Urothelium cell line (cell line): Measurements from ENCODE around the gene PDPN.

Experiments
- DNase-seq: peaks from one replicate; pipeline ENCODE4 v3.0.0; 2011; ENCODE audit warnings: low spot score, mixed read lengths
- FAIRE-seq: peaks from 2 replicates; lab custom pipeline; 2011; peaks lifted over from hg19 to GRCh38; lab: Jason Lieb, UNC

The PDPN gene

DNA sequence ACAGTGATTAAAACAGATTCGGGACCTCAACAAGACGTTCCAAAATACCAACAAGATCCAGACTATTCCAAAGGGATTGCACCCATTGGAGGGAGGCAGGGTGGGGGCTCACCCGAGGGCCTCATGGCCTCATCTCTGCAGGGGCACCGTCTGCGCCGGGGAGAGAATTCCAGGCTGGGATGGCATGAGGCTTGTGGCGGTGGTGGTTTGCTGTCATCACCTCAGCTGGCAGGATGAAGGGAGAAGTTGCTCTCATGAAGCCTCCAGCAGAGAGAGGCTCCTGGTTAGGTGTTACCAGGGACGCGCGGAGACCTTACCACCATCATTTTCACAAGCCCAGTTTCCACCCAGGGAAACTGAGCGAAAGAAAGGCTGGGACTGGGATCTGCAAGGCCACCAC is 6.7 kb upstream of the PDPN start:
- DNase-seq: no peak
- FAIRE-seq: no peak

DNA sequence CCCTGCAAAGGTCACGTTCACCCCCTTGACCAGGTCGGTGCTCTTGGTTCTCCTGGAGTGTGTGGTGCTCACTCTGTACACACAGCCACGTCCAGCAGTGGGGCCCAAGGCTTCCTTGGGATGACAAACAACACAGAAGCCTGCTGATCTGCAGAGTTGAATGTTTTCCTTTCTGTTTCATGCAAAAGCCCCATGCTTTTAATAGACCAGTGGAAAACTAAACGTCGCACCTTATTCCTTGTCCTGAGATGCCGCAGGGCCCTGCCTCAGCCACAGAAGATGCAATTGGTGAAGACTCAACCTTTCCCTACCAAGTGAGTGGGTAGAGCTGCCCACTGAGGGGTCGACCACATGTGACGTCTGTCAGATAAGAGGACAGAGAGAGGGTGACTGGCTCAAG is 5.8 kb upstream of the PDPN start:
- DNase-seq (no peak), FAIRE-seq (no peak)

DNA sequence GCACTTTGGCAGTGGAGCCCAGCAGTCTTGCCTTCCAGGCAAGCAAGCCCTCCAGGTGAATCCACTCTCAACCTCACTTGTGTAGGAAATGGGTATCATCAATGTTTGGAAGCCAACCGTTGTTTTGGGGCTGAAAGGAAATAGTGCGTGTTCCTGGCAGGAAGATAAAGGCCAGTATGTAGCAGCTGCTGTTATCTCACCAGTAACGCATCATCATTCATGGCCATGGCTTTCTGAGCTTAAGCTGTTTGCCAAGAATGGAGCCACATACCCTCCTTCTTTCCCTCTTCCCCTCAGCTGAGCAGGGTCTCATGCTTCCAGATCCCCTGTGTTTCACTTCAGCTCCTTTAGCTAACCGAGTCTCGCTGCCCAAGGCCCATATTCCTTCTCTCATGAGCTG is 2.2 kb upstream of the PDPN start:
- DNase-seq (no peak), FAIRE-seq (no peak)

DNA sequence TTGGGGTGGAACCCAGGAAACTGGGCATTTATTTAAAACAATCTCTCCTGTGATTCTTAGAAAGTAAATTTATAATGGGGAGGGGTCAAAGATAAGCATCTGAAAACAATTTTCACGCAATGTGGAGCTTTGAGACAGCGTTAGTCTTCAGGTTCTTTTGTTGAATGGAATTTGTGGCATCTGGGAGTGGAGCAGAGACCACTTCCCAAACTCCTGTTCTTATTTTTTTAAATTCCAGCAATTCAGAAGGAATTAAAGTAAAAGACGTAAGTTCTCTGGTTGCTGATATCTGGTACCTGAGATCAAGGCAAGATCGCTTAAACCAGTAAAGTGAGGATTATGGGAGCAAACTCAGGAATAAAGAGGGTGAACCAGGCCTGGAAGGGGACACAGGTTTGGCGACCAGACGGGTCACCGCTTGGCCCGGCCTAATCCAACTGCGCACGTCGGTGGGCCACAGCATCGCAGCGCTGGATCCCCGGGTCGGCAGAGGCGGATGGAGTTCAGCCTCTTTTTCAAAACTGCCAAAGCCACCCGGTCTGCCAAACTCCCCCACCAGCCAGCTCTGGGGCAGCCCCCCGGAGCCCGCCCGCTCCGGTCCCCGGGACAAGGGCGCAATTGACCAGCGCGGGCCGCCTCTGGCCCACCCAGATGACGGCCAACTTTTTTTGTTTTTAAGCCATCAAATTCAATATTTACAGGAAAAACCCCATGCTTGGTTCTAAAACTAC is 754 bp upstream of the PDPN start:
- DNase-seq (no peak), FAIRE-seq (no peak)

DNA sequence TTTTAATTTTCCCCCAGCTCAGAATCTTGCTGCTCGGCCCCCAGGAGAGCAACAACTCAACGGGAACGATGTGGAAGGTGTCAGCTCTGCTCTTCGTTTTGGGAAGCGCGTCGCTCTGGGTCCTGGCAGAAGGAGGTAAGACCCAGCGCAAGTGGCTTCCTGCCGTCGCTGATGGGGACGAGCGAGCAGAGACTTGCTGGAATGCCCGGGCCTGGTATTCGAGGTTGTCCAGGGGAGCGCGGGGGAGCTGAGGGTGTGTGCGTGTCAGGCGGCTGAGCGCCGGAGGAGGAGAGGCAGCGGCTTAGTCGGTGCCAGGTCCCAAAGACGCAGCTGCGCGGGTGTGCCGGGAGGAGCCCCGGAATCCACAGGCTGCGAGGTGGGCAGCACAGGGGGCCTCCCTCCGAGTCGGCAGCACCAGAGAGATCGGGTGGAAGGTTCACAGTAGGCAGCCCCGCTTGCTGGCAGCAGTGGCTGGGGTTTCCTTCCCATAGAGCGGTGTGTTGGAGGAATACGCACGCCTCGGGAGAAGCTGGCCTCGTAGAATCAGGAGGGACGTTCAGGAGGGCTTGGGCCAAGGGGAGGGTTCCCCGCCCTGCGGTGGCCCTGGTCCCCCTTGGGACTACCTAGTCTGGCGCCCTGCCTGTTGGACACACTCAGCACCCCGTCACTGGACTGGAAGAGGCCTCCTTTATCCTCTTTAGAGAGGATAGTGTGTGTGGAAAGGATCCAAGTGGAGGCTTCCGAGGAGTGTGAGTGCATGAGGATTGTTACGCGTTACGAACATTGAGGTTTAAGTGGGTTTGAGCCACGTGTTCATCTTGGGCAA is 547 bp downstream of the PDPN start:
- no peak for FAIRE-seq
- peak; percentile 51 for DNase-seq

DNA sequence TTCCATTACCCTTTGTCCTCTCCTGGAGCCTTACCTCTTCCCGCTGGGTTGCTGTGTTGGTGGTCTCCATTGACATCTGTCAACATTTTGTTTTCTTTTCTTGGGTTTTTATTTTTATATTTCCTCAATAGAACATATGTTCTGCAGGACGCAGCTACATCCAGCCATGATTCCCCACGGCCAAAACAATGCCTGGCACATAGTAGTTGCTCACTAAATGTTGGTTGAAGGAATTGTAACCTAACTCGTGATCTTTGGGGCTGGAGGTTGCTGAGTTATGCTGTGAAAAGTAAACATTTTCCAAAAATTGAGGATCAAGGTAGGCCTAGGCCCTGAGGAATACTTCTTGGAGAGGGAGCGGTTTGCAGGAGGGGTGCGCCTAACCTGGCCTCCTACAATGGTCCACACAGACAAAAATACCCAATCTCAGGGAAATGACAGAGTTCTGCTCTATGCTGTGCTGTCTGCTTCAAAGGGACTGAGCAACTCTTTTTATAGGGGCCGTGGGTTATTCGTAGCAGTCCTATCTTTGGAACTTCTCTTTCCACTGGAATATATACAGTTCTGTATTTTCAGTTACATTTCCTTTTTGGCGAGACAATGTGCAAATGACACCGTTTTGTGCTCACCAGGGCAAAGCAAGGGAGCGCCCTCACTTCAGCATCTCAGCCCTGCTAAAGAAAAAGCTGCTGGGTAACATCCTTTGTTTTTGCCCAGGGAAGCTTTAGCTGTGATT is 1.4 kb downstream of the PDPN start:
- FAIRE-seq (no peak), DNase-seq (no peak)

DNA sequence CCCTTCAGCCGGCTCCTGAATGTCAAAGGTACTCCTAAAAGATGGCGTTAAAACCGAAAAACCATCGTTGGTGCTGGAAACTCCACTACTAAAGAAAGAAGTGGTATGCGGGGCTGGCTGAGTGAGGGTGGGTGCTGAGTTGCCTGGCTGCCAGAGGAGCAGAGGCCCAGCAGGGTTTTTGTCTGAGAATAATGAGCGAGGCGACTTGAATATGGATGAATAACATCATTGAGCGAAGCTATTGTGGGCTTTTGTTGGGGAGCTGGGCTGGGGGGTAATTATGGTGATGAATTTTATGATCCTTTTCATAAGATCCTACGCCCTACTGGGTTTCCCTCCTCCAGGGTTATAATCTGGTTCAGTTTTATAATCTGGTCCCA is 2.0 kb downstream of the PDPN start:
- DNase-seq: no peak
- no peak for FAIRE-seq

DNA sequence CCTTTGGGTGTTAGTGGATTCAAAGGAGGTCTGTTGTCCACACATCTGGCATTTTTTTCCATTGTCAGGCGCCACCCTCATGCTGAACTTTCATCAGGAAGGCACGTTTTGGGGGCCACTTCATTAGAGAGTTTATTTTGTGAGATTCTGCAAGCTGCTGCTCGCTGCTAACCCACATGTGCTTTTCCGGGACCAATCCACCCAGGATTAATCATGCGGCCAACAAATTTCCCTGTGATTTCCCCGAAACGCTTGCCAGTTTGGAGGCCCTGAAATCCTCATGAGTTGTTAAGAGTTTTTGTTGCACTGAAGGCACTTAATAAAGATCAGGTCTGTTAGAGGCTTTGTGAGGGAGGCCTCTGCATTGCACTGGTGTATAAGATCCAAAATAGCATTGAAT is 2.4 kb downstream of the PDPN start:
- no peak for FAIRE-seq
- DNase-seq: no peak

DNA sequence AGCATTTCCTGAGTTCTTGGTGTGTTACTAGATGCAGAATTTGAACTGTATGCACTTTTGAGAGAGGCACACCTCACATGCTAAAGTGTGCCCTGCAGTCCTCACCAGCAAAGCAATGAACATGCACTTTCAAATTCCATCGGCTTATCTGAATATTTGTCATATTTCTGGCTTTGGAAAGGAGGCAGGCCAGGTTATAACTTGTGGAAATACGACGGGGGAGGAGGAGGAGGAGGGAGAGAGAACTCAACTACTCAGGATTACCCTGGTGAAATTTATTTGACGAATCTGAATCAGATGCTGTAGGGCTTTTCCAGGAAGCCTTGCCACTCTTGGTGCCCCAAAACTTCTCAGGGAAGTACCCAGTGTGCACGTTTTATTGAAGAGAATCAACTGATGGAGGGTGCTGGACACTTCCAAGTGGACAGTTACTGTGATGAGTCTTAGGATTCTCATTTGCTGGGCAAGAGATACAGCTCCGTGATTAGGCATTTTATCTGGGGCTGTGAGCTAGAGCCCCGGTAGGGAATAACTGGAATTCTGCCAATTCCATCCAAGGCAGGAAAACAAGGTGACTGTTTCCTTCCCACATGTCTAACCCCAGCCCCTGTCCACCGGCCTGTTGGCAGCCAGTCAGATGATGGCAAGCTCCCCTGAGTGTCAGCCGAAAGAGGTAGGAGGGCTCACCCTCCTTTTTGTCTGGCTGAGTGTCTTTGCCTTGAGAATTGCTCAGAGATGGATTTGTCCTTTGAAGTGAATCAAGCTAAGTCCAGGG is 3.8 kb downstream of the PDPN start:
- DNase-seq (peak; percentile 47), FAIRE-seq (no peak)

DNA sequence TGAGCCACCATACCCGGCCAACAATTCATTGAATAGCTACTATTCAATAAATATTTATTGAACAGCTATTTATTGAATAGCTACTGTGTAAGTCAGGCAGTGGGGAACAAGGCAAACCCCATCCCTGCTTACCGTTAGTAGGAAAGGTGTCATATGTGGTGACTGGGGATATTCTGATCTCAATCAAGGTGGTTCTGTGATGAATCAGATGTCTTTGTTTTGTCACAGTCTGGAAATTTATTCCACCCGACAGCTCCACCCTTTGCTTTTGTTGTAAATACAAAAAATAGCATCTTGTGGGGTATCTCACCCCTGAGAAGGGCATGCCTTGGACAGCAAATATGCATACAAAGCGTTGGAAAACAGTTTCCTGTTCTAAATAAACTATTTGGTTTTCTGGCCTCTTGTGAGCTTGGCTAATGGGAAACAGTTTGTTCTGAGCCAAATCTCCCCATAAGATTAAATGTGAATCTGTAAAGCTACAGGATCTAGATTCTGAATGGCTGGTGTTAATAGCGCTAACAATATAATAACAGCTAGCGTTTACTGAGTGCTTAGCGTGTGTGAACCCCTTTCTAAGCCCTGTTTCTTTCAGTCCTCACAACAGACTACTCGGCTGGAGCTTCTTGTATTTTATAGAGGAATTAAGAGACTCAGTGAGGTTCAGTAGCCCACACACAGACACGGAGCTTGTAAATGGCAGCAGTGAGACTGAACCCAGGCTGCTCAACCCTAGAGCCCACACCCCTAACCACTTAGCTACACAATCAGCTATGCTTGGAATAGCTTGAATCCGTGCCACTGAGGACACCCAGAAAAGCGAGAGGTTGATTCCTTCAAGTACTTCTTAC is 5.5 kb downstream of the PDPN start:
- DNase-seq (no peak), FAIRE-seq (no peak)

DNA sequence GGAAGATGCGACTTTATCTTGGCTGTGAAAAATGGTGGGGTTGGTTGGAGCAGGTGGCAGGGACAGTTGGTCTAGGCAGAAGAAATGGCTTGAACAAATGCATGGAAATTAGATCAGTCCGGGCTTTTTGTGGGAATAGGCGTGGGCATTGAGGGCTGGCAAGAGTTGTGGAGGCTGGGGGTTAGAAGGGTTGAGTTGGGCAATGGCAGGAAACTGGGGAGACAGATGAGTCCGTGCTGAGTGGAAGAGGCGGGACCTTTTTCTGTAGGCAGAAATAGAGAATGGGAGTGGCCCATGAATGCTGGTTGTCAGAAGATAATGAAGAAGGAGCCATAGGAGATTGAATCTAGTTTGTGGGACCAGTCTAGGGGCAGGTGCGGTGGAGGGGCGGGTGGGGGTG is 6.9 kb downstream of the PDPN start:
- DNase-seq: no peak
- FAIRE-seq: no peak

DNA sequence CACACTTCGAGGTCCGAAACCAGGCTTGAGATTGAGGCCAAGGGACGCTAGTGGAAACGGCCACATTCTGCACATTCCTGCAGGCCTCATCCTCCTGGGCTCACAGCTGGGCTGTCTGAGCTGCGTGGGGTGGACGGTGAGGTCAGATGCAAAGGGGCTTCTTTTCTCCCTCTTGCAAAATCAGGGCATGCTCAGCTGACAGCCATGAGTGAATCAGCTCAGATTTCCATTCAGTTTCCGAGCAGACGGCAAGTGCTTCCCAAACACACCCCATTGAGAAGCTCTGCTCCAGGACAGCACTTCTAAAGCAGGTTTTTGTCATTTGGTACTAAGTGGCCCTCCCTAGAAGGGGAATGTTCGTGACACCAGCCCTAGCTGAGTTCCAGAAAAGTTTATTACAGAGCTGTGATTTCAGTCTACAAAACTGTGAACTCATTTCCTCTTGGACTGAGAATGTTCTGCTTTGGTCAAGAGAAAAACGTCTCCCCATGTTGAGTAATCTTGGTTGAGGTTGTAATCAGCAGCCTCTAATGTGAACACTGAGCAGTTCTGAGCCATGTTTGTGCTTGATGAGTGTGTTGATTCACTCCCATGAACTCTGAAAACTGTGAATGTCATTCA is 10.0 kb downstream of the PDPN start:
- FAIRE-seq (no peak), DNase-seq (no peak)

DNA sequence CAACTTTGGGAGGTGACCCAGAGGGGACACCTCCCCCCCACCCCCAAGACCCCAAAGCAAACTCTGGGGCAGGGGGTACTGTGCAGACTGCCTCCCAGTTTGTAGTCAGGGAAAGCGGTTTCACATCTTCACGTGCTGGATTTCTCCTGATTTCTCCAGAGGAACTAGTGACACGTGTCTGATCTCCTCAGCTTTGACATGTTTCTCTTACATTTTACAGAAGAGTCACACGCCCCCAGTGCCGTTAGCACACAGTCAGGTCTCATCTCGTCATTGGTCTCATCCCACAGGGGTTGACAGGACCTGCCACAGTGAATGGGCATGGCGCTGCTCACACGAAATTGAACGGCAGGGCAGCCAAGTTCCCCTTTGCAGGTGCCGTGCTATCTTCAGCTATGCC is 11.8 kb downstream of the PDPN start:
- no peak for FAIRE-seq
- no peak for DNase-seq

DNA sequence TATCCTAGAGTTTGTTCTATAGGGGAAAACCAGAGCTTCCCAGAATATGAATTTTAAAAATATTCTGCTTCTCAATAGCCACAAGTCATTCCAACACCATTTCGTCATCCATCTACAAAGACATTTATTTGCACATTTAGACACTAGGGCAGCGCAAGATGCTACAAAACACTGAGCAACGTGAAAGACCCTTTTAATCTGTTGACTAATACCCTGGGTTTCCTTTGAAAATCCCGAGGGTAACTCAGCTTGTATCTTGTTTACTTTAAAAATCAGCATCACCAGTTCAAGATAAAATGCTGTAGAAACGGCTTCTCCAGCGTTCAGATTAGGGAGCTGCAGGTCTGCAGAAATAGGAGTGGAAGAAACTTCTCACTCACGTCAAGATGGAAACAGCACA is 13.5 kb downstream of the PDPN start:
- no peak for DNase-seq
- no peak for FAIRE-seq

DNA sequence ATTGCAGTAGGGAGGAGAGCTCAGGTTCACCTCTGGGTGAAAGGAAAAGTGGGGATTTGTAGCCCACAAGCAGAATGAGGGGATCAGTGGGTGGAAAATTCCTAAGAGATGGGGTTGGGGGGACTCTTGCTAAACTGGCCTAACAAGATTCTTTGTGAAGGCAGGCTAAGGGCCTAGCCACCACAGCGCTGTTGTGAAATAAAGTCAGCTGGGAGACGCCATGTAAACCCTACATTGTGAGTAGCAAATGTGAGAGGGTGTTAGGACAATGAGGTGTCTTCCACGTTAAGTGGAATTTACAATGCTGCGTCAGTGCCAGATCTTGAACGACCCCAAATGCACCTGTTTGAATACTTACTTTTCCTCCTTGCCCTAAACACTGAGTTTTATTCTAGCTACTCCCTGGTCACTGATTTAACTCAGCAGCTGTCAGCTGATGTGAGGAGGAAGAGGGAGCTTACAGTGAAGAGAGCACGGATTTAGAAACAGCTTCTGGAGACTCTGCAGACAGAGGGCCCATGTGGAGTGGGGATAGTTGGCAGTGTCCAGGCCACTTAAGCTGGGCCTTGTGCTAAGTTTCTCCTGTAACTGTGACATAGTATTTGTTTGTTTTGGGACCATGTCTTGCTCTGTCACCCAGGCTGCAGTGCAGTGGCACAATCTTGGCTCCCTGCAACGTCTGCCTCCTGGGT is 17.3 kb downstream of the PDPN start:
- FAIRE-seq (no peak), DNase-seq (no peak)

DNA sequence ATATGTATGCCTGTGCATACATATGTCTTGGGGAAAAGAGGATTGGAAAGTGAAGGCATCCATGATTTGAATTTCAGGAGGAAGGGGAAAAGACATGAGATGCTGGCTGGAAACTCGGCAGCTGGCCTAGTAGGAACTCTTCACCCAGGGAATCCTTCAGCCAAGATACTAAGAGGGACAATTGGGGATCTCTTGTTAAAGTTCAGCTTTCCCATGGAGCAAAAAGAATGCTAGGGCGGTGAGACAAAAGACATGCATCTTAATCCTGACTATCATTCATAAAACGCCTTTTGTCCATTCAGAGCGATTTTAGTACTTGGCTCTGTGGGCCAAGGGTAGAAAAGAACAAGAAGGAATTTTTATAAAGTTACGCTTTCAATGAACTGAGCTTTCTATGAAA is 20.5 kb downstream of the PDPN start:
- no peak for DNase-seq
- no peak for FAIRE-seq

DNA sequence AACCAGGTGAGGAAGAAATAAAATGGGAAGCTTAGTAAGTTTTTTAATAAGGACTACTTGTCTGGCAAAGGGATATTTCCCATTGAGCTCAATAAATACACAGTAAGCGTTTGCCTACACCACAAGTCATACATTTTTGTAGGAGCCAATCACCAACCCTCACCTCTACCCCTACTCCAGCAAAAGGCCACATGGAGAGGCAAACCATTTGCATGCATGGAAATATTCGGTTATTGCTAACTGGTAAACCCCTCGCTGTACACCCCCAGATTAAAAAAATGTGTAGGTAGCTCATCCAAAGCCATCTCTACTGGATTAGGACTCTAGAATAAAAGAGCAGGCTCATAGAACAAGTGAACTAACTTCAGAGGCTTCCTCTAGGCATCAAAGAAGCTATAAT is 21.1 kb downstream of the PDPN start:
- no peak for FAIRE-seq
- no peak for DNase-seq

DNA sequence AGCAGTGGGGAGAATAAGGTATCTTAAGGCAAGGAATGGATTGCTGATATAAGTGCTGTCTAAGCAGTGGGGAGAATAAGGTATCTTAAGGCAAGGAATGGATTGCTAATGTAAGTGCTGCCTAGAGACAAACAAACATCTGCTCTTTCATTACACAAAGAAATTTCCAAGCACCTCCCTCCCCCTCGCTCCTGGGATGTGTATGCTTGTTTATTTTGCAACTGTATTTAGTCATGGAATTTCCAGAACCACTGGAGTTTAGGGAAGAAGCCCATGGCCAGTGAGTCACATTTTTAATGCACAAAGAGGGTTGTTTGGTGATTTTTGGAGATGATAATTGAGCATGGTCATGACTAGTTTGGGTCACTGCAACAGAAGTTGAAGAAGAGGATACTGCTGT is 21.5 kb downstream of the PDPN start:
- DNase-seq (peak; percentile 33), FAIRE-seq (no peak)

DNA sequence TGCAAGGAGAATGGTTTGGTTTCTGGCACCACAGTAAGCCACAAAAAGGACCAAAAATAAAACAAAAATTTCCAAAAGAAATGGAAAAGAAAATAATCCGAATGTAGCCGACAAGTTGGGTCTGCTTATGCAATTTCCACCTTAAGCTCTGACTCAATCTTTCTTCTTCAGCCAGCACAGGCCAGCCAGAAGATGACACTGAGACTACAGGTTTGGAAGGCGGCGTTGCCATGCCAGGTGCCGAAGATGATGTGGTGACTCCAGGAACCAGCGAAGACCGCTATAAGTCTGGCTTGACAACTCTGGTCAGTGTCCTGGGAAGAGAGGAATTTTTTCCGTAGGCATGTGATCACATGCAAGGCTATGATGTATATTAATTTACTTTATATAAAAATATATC is 23.4 kb downstream of the PDPN start:
- DNase-seq (no peak), FAIRE-seq (no peak)
